Measurements from ENCODE around the gene PLD3.
"Not testable (repeated sequence)": the region's sequence is repeated elsewhere in the genome, so short reads cannot be mapped to it uniquely, and the experiment has no call there.

Gene PLD3

GRCh38 chr19:40348125-40348913 lies at the start of gene PLD3, which contains the start of gene C19orf47:
TSS of gene PLD3 (plus strand) at chr19:40348695. CDS start at chr19:40366484, 17,789 bp downstream.
TSS of gene C19orf47 (minus strand) at chr19:40348397. CDS start at chr19:40341857, 6,540 bp downstream.
- DNase-seq: peak; percentile 100

GRCh38 chr19:40300668-40301067 lies 47.8 kb upstream of the PLD3 start:
- DNase-seq: no peak

GRCh38 chr19:40302224-40303011 lies 46.1 kb upstream of the PLD3 start:
- no peak for DNase-seq

GRCh38 chr19:40303765-40304164 lies 44.7 kb upstream of the PLD3 start:
- no peak for DNase-seq

GRCh38 chr19:40304306-40304705 lies 44.2 kb upstream of the PLD3 start:
- DNase-seq: no peak

- DNase-seq: peak; percentile 88
Observed at GRCh38 chr19:40305403-40305802, 43.1 kb upstream of the PLD3 start.

- DNase-seq: no peak
Observed at GRCh38 chr19:40309666-40310065, 38.8 kb upstream of the PLD3 start.

- DNase-seq: no peak
Observed at GRCh38 chr19:40312533-40312932, 36.0 kb upstream of the PLD3 start.

- DNase-seq: no peak
Observed at GRCh38 chr19:40313229-40313983, 35.1 kb upstream of the PLD3 start.

- peak; percentile 82 for DNase-seq
Observed at GRCh38 chr19:40314656-40315055, 33.8 kb upstream of the PLD3 start.

- no peak for DNase-seq
Observed at GRCh38 chr19:40315812-40316470, 32.6 kb upstream of the PLD3 start.

GRCh38 chr19:40317338-40317737 lies 31.2 kb upstream of the PLD3 start:
- DNase-seq: no peak

- no peak for DNase-seq
Observed at GRCh38 chr19:40320558-40320935, 27.9 kb upstream of the PLD3 start.

- DNase-seq: no peak
Observed at GRCh38 chr19:40321076-40321475, 27.4 kb upstream of the PLD3 start.

- no peak for DNase-seq
Observed at GRCh38 chr19:40321566-40322270, 26.8 kb upstream of the PLD3 start.

- no peak for DNase-seq
Observed at GRCh38 chr19:40322271-40322610, 26.3 kb upstream of the PLD3 start.

- no peak for DNase-seq
Observed at GRCh38 chr19:40322951-40323615, 25.4 kb upstream of the PLD3 start.

- no peak for DNase-seq
Observed at GRCh38 chr19:40323705-40324104, 24.8 kb upstream of the PLD3 start.

GRCh38 chr19:40326201-40326600 lies 22.3 kb upstream of the PLD3 start:
- no peak for DNase-seq

GRCh38 chr19:40331052-40331451 lies 17.4 kb upstream of the PLD3 start:
- peak; percentile 70 for DNase-seq

GRCh38 chr19:40332669-40333068 lies 15.8 kb upstream of the PLD3 start:
- no peak for DNase-seq

- DNase-seq: not testable (repeated sequence)
Observed at GRCh38 chr19:40333083-40333482, 15.4 kb upstream of the PLD3 start.

All from MV-4-11 (cell line).